ENCODE measurements around the gene AP4M1. TPM values are rescaled to one million over a fixed set of nuclear protein-coding genes. Genes with fewer than 3 reads are reported as not detected.

AP4M1 gene
- total and polyA plus RNA-seq, 2 donors (not counting 1 experiment from before 2014, with no cell fraction given): 17.2 to 19.6 TPM

- H3K27ac ChIP-seq (ENCODE audit: insufficient read depth, low read length): no peak overlapping the region
- peaks cover 4% of the 10 kb centered on the region for H3K4me1 ChIP-seq (ENCODE audit: control insufficient read depth, extremely low read depth, insufficient read depth, low read length)
- H3K4me2 ChIP-seq (ENCODE audit: extremely low read depth, insufficient read depth, low read length): no peak overlapping the region
- no peak overlapping the region for H3K9ac ChIP-seq (ENCODE audit: insufficient read depth, low read length)
- DNase-seq (ENCODE audit: low read depth in 2 of 2): no peak
- H3K36me3 ChIP-seq (ENCODE audit: control insufficient read depth, insufficient read depth, low read length): peaks cover 19% of the 10 kb centered on the region
- no peak overlapping the region for H3K4me3 ChIP-seq (replicated peaks in 1 of 4; ENCODE audit: control extremely low read depth in 1 of 4, insufficient read depth in 1 of 4, low read depth in 3 of 4, low read length in 4 of 4)
- no peaks in the 10 kb centered on the region for H4K20me1 ChIP-seq (ENCODE audit: control insufficient read depth, extremely low read depth, insufficient read depth, low read length)
- H3K9me3 ChIP-seq (ENCODE audit: control insufficient read depth, insufficient read depth, low read depth, low read length): no peaks in the 10 kb centered on the region
- no peaks in the 10 kb centered on the region for H3K27me3 ChIP-seq (ENCODE audit: control insufficient read depth, insufficient read depth, low read length)
- no peak overlapping the region for H2AFZ ChIP-seq (ENCODE audit: low read length)
- TF ChIP-seq CTCF (conservative IDR thresholded peaks at IDR 0.05 in 1 of 2, IDR thresholded peaks at IDR 0.05 in 1 of 2; ENCODE audit: low read depth in 1 of 2, low read length in 2 of 2) (no peak), EZH2 (IDR thresholded peaks at IDR 0.05; ENCODE audit: low read length, missing control alignments) (no peak)
- H3K79me2 ChIP-seq (ENCODE audit: control insufficient read depth, insufficient read depth, low read length): peaks cover 8% of the 10 kb centered on the region
Measured at GRCh38 chr7:100156331-100157068, 55.1 kb downstream of the AP4M1 start.

- peaks cover 19% of the 10 kb centered on the region for H3K36me3 ChIP-seq (ENCODE audit: control insufficient read depth, insufficient read depth, low read length)
- no peak overlapping the region for H3K9ac ChIP-seq (ENCODE audit: insufficient read depth, low read length)
- no peaks in the 10 kb centered on the region for H3K27me3 ChIP-seq (ENCODE audit: control insufficient read depth, insufficient read depth, low read length)
- peak overlapping the region in 2 of 4 experiments; percentile 69 to 84 for H3K4me3 ChIP-seq (replicated peaks in 1 of 4; ENCODE audit: control extremely low read depth in 1 of 4, insufficient read depth in 1 of 4, low read depth in 3 of 4, low read length in 4 of 4)
- H2AFZ ChIP-seq (ENCODE audit: low read length): no peak overlapping the region
- TF ChIP-seq CTCF (conservative IDR thresholded peaks at IDR 0.05 in 1 of 2, IDR thresholded peaks at IDR 0.05 in 1 of 2; ENCODE audit: low read depth in 1 of 2, low read length in 2 of 2): peak in 1 of 2 donors; percentile 0
- no peak for TF ChIP-seq EZH2 (IDR thresholded peaks at IDR 0.05; ENCODE audit: low read length, missing control alignments)
- no peaks in the 10 kb centered on the region for H4K20me1 ChIP-seq (ENCODE audit: control insufficient read depth, extremely low read depth, insufficient read depth, low read length)
- H3K4me2 ChIP-seq (ENCODE audit: extremely low read depth, insufficient read depth, low read length): no peak overlapping the region
- peaks cover 8% of the 10 kb centered on the region for H3K79me2 ChIP-seq (ENCODE audit: control insufficient read depth, insufficient read depth, low read length)
- H3K4me1 ChIP-seq (ENCODE audit: control insufficient read depth, extremely low read depth, insufficient read depth, low read length): peaks cover 4% of the 10 kb centered on the region
- no peaks in the 10 kb centered on the region for H3K9me3 ChIP-seq (ENCODE audit: control insufficient read depth, insufficient read depth, low read depth, low read length)
- H3K27ac ChIP-seq (ENCODE audit: insufficient read depth, low read length): no peak overlapping the region
- DNase-seq (ENCODE audit: low read depth in 2 of 2): no peak
Measured at GRCh38 chr7:100157069-100157333, 55.6 kb downstream of the AP4M1 start.

- peak overlapping the region; percentile 81 for H3K9ac ChIP-seq (ENCODE audit: insufficient read depth, low read length)
- peak overlapping the region; percentile 90 for H3K4me2 ChIP-seq (ENCODE audit: extremely low read depth, insufficient read depth, low read length)
- TF ChIP-seq CTCF (conservative IDR thresholded peaks at IDR 0.05 in 1 of 2, IDR thresholded peaks at IDR 0.05 in 1 of 2; ENCODE audit: low read depth in 1 of 2, low read length in 2 of 2) (peak in 1 of 2 donors; percentile 18), EZH2 (IDR thresholded peaks at IDR 0.05; ENCODE audit: low read length, missing control alignments) (no peak)
- H3K27me3 ChIP-seq (ENCODE audit: control insufficient read depth, insufficient read depth, low read length): no peaks in the 10 kb centered on the region
- no peaks in the 10 kb centered on the region for H3K9me3 ChIP-seq (ENCODE audit: control insufficient read depth, insufficient read depth, low read depth, low read length)
- H3K27ac ChIP-seq (ENCODE audit: insufficient read depth, low read length): peak overlapping the region; percentile 68
- H3K4me1 ChIP-seq (ENCODE audit: control insufficient read depth, extremely low read depth, insufficient read depth, low read length): peaks cover 4% of the 10 kb centered on the region
- DNase-seq (ENCODE audit: low read depth in 2 of 2): peak; percentile 48 to 64
- peaks cover 8% of the 10 kb centered on the region for H3K79me2 ChIP-seq (ENCODE audit: control insufficient read depth, insufficient read depth, low read length)
- H3K4me3 ChIP-seq (replicated peaks in 1 of 4; ENCODE audit: control extremely low read depth in 1 of 4, insufficient read depth in 1 of 4, low read depth in 3 of 4, low read length in 4 of 4): peak overlapping the region; percentile 57 to 84 (median 70)
- H3K36me3 ChIP-seq (ENCODE audit: control insufficient read depth, insufficient read depth, low read length): peaks cover 19% of the 10 kb centered on the region
- H2AFZ ChIP-seq (ENCODE audit: low read length): no peak overlapping the region
- H4K20me1 ChIP-seq (ENCODE audit: control insufficient read depth, extremely low read depth, insufficient read depth, low read length): no peaks in the 10 kb centered on the region
Measured at GRCh38 chr7:100157334-100158228, 56.1 kb downstream of the AP4M1 start.

All from fibroblast of lung (primary cell).